Nucleus accumbens (tissue), 56 donors: ENCODE results near the gene ANKRD24.
"Not testable (repeated sequence)": the region's sequence is repeated elsewhere in the genome, so short reads cannot be mapped to it uniquely, and the experiment has no call there.

Source experiments
- DNase-seq, 56 donors: peaks; one replicate each; lab custom pipeline; 2025; lab: John Stamatoyannopoulos, UW

Gene ANKRD24

DNA sequence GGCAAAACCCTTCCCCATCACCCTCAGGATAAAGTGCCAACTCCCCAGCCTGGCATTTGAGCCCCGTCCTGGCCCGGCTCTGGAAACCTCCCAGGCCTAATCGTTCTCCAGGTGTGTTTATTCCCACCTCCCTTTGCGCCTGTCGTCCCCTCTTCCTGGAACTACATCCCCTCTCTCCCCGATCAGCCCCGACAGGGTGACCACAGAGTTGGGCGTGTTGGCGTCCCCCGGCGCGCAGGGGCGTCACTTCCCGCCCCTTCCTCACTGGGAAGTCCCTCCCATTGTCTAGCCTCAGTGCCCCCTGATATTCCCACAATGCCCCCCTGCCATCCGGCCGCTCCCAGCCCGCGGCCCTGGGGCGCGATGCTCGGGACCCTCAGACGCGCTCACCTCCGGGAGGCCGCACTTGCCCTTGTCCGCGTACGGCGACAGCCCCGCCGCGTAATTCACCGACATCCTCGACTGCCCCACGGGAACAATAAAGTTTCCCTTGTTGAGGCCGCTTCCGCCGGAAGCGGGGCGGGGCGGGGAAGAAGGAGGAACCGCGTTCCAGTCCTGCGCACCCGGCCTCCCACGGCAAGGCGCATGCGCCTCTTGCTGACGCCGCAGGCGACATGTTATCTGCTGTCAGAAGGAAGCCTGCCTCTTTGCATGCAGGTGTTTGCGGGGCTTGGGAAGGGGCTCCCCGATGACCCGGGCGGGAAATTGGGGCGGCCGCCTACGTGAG lies at the start of gene ANKRD24, which contains the start of gene SIRT6:
Gene ANKRD24, plus strand, starts transcription at position 606 of the 727 bp plus-strand sequence. CDS start 3,737 bp downstream, outside the sequence.
Gene SIRT6, minus strand, starts transcription at position 480 of the 727 bp plus-strand sequence. Its CDS starts 24 bp downstream, at position 456.
- peak; percentile 25 to 97 (median 91) for DNase-seq

DNA sequence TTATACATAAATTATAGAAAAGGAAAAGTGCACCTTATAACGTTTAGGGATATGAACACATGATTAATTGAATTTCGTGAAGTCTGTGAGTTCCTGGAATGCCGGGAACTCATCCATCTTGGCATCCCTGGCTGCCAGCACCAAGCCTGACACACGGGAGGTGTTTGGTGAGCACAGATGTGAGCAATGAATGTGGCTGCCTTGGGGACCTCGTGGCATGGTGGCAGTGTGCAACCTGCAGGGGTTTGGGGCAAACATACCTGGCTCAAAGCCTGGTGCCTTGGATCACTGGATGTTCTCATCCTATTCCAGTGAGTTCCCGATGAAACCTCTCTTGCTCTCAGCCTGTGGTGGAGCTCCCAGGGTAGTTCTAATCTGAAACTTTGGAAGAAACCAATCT lies 48.1 kb upstream of the ANKRD24 start:
- no peak for DNase-seq

DNA sequence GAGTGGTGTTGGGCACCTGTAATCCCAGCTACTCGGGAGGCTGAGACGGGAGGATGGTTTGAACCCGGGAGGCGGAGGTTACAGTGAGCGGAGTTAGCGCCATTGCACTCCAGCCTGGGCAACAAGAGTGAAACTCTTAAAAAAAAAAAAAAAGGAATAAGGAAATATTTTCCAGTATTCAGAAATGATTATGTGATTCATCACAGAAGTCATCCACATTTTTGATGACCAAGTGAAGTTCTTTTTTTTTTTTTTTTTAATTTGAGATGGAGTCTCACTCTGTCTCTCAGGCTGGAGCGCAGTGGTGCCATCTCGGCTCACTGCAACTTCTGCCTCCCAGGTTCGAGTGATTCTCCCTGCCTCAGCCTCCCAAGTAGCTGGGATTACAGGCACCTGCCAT lies 47.1 kb upstream of the ANKRD24 start:
- not testable (repeated sequence) for DNase-seq

DNA sequence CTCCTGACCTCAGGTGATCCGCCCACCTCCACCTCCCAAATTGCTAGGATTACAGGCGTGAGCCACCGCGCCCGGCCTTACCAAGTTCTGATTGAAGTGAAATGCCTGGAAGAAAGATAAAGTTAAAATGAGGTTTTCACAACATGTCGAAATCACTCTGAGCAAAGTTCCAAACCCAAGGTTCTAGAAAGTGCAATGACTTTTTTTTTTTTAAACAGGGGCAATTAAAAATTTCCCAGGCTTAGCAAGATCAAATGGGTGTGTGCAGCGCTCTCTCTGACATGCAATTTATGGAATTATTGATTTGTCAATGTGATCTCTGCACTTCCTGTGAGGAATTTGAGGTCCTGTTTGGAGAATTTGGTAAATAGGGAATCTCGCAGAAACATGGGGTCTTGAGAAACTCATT lies 45.8 kb upstream of the ANKRD24 start:
- no peak for DNase-seq

DNA sequence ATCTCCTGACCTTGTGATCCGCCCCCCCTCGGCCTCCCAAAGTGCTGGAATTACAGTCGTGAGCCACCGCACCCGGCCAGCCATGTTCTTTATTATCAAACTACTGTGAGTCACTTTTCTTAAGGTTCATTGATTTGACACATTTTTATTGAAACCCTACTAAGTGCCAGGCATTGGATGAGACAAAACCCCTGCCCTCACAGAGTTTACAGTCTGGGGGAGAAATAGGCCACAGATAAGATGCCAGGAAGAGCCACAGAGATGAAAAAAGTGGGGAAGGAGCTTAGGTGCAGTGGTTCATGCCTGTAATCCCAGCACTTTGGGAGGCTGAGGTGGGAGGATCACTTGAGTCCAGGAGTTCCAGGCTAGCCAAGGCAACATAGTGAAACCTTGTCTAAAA lies 44.0 kb upstream of the ANKRD24 start:
- DNase-seq: no peak

DNA sequence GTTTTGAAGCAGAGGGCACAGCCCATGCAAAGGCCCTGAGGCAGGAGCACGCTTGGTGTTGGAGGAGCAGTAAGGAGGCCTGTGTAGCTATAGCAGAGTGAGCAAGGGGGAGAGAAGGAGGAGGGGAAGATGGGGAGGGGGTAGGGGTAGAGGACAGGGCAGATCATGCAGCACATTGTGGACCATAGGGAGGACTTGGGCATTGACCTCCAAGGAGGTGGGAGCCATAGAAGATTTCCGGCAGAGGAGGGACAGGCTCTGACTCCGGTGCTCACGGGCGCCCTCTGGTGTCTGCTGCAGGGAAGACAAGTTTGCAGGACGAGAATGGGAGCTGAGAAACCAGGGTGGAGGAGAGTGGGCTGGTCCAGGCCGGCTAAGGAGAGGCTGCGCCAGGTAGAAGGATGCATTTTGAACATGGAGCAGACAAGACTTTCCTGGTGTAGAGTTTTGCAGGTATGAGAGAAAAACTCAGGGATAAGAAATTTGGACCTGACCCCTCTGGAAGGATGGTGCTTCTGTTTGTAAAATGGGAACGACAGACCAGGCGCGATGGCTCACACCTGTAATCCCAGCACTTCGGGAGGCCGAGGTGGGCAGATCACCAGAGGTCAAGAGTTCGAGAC lies 42.8 kb upstream of the ANKRD24 start:
- DNase-seq: peak in 45 of 56 donors; percentile 2 to 80 (median 23)

DNA sequence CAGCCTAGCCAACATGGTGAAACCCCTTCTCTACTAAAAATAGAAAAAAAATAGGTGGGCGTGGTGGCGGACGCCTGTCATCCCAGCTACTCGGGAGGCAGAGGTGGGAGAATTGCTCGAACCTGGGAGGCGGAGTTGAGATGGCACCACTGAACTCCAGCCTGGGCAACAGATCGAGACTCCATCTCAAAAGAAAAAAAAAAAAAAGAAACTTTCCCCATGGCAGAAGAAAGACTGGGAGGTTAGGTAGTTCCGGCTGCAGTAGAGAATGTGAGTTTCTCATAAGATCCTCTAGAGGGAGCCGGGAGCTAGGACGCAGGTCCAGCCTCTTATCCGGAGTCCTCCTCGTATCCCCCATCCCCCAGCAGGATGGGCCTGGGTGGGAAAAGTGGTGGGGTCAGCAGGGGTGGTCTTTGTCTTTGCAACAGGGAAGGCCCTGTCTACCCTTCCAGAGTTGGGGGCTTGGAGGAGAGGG lies 42.2 kb upstream of the ANKRD24 start:
- peak in 7 of 56 donors; percentile 1 to 13 (median 7) for DNase-seq

DNA sequence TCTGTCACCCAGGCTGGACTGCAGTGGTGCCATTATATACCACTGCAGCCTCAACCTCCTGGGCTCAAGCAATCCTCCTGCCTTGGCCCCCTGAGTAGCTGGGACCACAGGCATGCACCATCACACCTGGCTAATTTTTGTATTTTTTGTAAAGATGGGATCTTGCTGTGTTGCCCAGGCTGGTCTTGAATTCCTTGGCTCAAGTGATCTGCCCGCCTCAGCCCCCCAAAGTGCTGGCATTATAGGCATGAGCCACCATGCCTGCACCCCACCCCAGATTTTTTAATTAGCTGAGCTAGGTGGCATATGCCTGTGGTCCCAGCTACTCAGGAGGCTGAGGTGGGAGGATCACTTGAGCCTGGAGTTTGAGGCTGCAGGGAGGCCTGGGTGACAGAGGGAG lies 39.6 kb upstream of the ANKRD24 start:
- not testable (repeated sequence) for DNase-seq

DNA sequence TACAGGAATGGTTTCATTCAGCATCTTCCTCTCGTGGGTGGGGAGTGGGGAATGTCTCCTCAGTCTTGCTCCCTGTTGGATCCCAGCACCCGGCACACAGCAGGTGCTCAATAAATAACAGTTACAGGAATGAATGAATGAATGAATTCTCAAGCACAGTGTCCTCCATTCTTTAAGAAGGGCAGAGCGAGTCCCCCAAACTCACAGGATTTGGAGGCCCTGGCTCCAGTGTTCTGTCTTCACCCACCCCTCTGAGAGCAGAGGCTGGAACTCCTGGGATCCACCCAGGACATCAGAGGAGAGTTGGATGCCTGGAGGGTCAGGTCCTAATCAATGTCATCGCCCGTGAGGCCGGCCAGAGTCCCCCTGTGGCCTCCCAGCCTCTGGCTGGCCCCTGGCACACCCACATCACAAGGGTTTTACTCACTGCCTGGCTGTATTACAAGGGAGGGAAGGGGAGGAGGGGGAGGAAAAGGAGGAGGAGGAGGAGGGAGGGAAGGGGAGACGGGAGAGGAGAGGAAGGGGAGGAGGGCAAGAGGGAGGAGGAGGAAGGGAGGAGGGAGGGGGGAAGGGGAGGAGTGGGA lies 37.7 kb upstream of the ANKRD24 start:
- no peak for DNase-seq

DNA sequence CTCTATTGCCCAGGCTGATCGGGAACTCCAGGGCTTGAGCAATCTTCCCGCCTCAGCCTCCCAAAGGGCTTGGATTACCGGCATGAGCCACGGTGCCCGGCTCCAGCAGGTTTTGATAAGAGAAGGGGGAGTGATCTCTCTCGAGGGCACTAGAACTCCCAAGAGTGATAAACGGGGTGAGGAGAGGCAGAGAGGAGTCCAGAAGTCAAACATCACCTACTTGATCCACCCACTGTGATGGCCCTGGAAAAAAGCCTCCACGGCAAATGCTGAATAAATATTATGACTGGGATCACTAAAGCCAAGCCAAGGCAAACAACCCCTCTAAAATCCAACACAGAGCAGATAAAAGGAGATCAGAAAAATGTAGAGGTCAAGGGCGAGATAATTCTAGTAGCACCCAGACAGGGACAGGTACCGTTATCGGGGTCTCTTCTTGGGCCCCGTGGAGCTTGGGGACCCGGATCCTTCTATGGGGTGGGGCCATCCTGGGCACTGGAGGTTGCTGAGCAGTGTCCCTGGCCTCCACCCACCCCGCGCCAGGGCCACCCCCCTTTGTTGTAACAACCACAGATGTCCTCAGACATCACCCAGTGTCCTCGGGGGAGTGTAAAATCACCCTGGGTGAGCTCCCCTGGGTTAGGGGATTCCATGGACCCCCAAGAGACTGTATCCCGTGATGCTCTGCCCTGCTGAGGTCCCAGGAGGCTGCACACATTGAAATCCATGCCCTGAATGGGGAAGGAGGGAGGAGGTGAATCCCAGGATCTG lies 32.8 kb upstream of the ANKRD24 start:
- DNase-seq: no peak

DNA sequence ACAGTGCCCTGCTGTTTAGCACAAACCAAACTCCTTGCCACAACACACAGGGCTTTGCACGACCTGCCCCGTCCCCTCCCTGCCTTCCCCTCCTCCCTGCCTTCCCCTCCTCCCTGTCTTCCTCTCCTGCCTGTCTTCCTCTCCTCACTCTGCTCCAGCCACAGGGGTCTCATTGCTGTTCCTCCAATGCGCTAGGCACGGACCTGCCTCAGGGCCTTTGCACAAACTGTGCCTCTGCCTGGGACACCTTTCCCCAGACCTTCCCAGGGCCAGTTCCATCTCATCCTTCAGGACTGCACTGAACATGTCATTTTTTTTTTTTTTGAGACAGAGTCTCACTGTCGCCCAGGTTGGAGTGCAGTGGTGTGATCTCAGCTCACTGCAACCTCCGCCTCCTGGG lies 30.9 kb upstream of the ANKRD24 start:
- no peak for DNase-seq

DNA sequence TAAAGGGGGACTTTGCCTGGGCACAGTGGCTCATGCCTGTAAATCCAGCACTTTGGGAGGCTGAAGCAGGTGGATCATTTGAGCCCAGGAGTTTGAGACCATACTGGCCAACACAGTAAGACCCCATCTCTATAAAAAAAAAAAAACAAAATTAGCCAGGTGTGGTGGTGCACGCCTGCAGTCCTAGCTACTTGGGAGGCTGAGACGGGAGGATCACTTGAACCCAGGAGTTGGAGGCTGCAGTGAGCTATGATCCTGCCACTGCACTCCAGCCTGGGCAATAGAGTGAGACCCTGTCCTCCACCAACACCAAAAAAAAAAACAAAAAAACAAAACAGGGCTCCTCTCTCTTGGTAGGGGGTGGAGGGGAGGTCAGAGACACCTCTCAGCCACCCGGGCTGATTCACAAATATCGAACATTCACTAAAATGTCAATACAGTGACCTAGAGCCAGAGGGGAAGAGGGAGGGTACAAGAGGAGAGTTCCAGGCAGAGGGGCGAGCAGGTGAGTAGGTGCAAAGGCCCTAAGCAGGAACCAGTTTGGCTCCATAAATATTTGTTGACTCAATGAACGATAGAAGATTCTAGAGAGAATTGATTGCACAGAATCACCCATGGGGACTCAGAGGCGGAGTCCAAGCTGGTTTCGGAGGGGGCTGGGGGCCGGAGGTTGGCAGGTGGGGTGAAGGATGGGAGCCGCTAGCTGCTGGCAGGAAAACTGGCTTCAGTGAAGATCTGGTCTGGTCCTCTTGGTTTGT lies 30.1 kb upstream of the ANKRD24 start:
- DNase-seq: no peak

DNA sequence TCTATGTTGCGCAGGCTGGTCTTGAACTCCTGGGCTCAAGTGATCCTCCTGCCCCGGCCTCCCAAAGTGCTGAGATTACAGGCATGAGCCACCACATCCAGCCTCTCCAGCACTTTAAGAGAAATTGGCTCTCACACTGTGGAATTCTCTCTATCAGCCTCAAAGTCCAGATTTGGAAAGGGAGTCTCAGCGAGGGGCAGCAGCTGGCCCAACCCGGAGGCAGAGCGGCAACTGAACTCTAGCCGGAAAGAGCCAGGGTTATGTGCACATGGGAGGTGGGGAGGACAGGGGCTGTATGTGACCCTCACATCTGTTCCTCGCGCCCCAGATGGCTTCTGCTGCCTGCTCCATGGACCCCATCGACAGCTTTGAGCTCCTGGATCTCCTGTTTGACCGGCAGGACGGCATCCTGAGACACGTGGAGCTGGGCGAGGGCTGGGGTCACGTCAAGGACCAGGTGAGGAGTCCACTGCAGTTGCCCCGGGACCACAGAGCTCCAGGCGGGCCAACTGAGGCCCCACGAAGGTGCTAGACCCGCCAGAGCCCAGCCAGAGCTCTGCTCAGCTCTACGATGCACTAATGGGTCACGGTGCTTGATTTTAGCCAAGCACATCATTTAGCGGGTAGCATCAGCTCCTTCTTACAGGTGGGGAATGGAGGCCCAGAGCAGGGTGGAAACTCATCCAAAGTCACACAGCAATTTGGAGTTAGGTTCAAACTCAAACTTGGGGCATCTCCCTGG lies 27.7 kb upstream of the ANKRD24 start:
- no peak for DNase-seq

DNA sequence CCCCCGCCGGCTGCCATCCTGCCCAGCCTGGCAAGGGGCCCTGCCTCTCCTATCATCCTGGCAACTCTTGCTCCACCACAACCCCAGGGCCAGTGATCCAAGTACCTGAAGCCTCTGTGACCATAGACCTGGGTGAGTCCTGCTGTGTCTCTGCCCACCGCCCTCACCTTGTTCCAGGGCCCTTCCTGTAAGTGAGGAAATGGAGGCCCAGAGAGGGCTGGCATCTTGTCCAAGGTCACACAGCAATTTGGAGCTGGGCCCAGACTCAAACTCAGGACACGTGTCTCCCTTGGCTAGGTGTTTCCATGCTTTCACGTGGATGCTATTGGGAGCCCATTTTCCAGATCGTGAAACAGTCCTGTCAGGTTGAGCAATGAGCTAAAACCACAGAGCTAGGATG lies 25.3 kb upstream of the ANKRD24 start:
- DNase-seq: no peak

DNA sequence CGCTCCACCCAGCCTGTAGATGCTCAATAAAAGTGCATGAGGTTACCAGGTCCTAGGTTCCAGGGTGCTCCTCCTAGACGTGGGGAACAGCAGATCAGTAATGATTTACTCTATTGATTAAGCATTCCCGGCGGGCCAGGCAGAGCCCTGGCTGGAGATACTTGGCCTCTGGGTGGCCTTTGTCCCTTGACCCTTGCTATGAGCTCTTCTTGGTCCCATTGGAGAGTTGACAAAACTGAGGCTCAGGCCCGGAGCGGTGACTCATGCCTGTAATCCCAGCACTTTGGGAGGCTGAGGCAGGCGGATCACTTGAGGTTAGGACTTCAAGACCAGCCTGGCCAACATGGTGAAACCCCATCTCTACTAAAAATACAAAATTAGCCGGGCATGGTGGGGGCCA lies 24.5 kb upstream of the ANKRD24 start:
- DNase-seq: not testable (repeated sequence)

DNA sequence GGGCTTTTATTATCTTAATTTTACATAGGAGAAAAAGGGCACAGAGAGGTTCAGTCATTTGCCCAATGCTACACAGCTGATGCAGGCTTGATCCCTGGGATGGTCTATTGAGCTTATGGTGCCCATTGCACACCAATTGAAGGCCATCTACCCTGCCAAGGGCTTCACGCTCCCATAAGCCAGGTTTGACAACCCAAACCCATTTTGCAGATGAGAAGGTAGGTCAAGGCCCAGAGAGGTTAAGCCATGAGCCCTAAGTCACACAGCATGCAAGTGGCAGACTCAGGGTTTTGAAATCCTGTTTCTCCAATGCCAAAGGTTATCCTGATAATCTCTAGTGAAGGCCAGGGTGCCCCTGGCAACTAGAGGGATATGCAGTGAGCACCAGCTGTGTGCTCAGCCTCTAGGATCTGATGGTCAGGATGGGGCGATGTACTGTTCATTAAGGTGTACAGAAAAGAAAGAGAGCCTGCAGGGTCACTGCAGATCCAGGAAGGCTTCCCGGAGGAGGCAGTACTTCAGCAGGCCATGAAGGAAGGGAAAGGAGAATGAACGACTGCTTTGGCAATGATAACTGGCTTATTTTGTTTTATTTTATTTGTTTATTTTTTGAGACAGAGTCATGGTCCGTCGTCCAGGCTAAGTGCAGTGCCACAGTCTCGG lies 20.9 kb upstream of the ANKRD24 start:
- DNase-seq: no peak

DNA sequence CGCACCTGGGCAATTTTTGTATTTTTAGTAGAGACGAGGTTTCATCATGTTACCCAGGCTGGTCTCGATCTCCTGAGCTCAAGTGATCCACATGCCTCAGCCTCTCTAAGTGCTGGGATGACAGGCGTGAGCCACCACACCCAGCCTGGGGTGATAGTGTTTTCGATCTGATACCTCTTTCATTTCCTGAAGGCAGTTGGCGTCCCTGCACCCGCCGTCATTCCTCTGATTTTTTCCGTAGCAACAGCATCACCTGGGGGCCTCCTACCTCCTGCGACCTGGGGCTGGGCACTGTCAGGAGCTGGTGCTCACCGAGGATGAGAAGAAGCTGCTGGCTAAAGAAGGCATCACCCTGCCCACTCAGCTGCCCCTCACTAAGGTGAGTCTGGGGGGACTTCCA lies 18.2 kb upstream of the ANKRD24 start:
- no peak for DNase-seq

DNA sequence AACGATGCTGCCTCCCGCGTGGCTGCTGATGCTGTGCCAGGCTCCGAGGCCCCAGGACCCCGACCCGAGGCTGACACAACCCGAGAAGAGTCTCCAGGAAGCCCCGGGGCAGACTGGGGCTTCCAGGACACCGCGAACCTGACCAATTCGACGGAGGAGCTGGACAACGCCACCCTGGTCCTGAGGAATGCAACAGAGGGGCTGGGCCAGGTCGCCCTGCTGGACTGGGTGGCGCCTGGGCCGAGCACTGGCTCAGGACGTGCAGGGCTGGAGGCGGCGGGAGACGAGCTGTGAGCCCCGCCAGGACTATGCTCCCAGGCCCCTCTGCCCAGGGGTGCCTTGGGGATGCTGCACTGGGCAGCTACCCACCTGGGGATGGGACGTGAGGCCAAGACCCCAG lies 10.8 kb upstream of the ANKRD24 start:
- DNase-seq: no peak
